Erythroblast (primary cell): Measurements from ENCODE around the gene CASP14.

Experiments
- GATA1 ChIP-seq: IDR thresholded peaks from 2 replicates; pipeline ENCODE4 v1.6.1; 2011; ENCODE audit warnings: low read depth, mild to moderate bottlenecking, control low read depth, low read length, moderate library complexity
- POLR2A ChIP-seq: IDR thresholded peaks from 2 replicates; pipeline ENCODE4 v1.6.1; 2011; ENCODE audit warnings: mild to moderate bottlenecking, low read length

GRCh38 chr19:15038294-15038693 is 11.0 kb upstream of the CASP14 start:
- TF ChIP-seq POLR2A: no peak
- TF ChIP-seq GATA1: no peak
